ENCODE data around the gene SCLY. TPM values are rescaled to one million over a fixed set of nuclear protein-coding genes. Genes with fewer than 3 reads are reported as not detected.

The SCLY gene
- total and polyA plus RNA-seq, 2 donors (not counting 1 experiment from before 2014, with no cell fraction given): 5.3 to 16.5 TPM

GRCh38 chr2:238043851-238044250 is 16.9 kb upstream of the SCLY start:
- peaks cover 2% of the 10 kb centered on the region for H3K4me1 ChIP-seq (ENCODE audit: control insufficient read depth, extremely low read depth, insufficient read depth, low read length)

GRCh38 chr2:238045575-238045974 is 15.2 kb upstream of the SCLY start:
- H3K36me3 ChIP-seq (ENCODE audit: control insufficient read depth, insufficient read depth, low read length): peaks cover 5% of the 10 kb centered on the region
- H4K20me1 ChIP-seq (ENCODE audit: control insufficient read depth, extremely low read depth, insufficient read depth, low read length): no peaks in the 10 kb centered on the region
- H3K9me3 ChIP-seq (ENCODE audit: control insufficient read depth, insufficient read depth, low read depth, low read length): no peaks in the 10 kb centered on the region
- TF ChIP-seq EZH2 (IDR thresholded peaks at IDR 0.05; ENCODE audit: low read length, missing control alignments): no peak
- H3K27ac ChIP-seq (ENCODE audit: insufficient read depth, low read length): no peak overlapping the region
- peaks cover 2% of the 10 kb centered on the region for H3K4me1 ChIP-seq (ENCODE audit: control insufficient read depth, extremely low read depth, insufficient read depth, low read length)
- H3K79me2 ChIP-seq (ENCODE audit: control insufficient read depth, insufficient read depth, low read length): no peaks in the 10 kb centered on the region
- H3K4me3 ChIP-seq (replicated peaks in 1 of 4; ENCODE audit: control extremely low read depth in 1 of 4, insufficient read depth in 1 of 4, low read depth in 3 of 4, low read length in 4 of 4): no peak overlapping the region
- H3K9ac ChIP-seq (ENCODE audit: insufficient read depth, low read length): no peak overlapping the region
- H3K27me3 ChIP-seq (ENCODE audit: control insufficient read depth, insufficient read depth, low read length): no peaks in the 10 kb centered on the region
- no peak for DNase-seq (ENCODE audit: low read depth in 2 of 2)
- H2AFZ ChIP-seq (ENCODE audit: low read length): no peak overlapping the region
- no peak overlapping the region for H3K4me2 ChIP-seq (ENCODE audit: extremely low read depth, insufficient read depth, low read length)

More at GRCh38 chr2:238043851-238044250, 16.9 kb upstream of the SCLY start:
- Histone ChIP-seq H3K79me2 (ENCODE audit: control insufficient read depth, insufficient read depth, low read length) (no peaks in the 10 kb centered on the region), H3K9ac (ENCODE audit: insufficient read depth, low read length) (no peak overlapping the region), H3K27me3 (ENCODE audit: control insufficient read depth, insufficient read depth, low read length) (no peaks in the 10 kb centered on the region), H3K9me3 (ENCODE audit: control insufficient read depth, insufficient read depth, low read depth, low read length) (no peaks in the 10 kb centered on the region), H3K4me3 (replicated peaks in 1 of 4; ENCODE audit: control extremely low read depth in 1 of 4, insufficient read depth in 1 of 4, low read depth in 3 of 4, low read length in 4 of 4) (no peak overlapping the region), H4K20me1 (ENCODE audit: control insufficient read depth, extremely low read depth, insufficient read depth, low read length) (no peaks in the 10 kb centered on the region), H2AFZ (ENCODE audit: low read length) (no peak overlapping the region), H3K4me2 (ENCODE audit: extremely low read depth, insufficient read depth, low read length) (no peak overlapping the region), H3K27ac (ENCODE audit: insufficient read depth, low read length) (no peak overlapping the region), H3K36me3 (ENCODE audit: control insufficient read depth, insufficient read depth, low read length) (peaks cover 11% of the 10 kb centered on the region)
- no peak for DNase-seq (ENCODE audit: low read depth in 2 of 2)
- TF ChIP-seq EZH2 (IDR thresholded peaks at IDR 0.05; ENCODE audit: low read length, missing control alignments): no peak
- TF ChIP-seq, protein P1, sequence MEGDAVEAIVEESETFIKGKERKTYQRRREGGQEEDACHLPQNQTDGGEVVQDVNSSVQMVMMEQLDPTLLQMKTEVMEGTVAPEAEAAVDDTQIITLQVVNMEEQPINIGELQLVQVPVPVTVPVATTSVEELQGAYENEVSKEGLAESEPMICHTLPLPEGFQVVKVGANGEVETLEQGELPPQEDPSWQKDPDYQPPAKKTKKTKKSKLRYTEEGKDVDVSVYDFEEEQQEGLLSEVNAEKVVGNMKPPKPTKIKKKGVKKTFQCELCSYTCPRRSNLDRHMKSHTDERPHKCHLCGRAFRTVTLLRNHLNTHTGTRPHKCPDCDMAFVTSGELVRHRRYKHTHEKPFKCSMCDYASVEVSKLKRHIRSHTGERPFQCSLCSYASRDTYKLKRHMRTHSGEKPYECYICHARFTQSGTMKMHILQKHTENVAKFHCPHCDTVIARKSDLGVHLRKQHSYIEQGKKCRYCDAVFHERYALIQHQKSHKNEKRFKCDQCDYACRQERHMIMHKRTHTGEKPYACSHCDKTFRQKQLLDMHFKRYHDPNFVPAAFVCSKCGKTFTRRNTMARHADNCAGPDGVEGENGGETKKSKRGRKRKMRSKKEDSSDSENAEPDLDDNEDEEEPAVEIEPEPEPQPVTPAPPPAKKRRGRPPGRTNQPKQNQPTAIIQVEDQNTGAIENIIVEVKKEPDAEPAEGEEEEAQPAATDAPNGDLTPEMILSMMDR (conservative IDR thresholded peaks at IDR 0.05 in 1 of 2, IDR thresholded peaks at IDR 0.05 in 1 of 2; ENCODE audit: low read depth in 1 of 2, low read length in 2 of 2): no peak

DNA sequence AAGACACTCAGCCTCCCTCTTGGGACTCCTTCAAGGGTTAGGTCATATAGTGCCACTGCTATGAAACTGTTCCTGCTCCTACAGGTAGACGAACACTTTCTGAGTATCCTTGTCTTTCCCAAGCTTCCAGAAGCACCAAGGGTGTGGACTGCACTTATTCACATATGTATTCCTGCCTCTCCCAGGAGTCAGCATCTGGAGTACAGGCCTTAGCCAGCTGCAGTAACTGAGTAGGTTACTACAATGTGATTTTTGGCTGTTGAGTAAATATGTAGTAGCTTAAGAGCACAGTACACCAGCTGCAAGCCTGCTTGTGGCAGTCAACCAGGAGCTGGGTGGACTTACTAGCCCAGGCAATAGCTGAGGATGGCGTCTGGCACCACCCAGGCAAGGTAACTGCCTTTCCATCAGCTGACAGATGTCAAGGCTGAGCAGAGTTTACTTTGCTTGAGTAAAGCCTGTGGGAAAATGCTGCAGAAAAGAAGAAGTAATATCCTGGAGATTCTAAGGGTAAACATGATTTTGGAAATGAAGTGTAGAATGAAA is 14.0 kb upstream of the SCLY start:
- Histone ChIP-seq H3K79me2 (ENCODE audit: control insufficient read depth, insufficient read depth, low read length) (no peaks in the 10 kb centered on the region), H3K9me3 (ENCODE audit: control insufficient read depth, insufficient read depth, low read depth, low read length) (no peaks in the 10 kb centered on the region)

More for the DNA sequence above, 14.0 kb upstream of the SCLY start:
- H2AFZ ChIP-seq (ENCODE audit: low read length): no peak overlapping the region
- no peak overlapping the region for H3K4me3 ChIP-seq (replicated peaks in 1 of 4; ENCODE audit: control extremely low read depth in 1 of 4, insufficient read depth in 1 of 4, low read depth in 3 of 4, low read length in 4 of 4)
- no peak overlapping the region for H3K27ac ChIP-seq (ENCODE audit: insufficient read depth, low read length)
- no peak for TF ChIP-seq EZH2 (IDR thresholded peaks at IDR 0.05; ENCODE audit: low read length, missing control alignments)
- TF ChIP-seq, protein P1 (conservative IDR thresholded peaks at IDR 0.05 in 1 of 2, IDR thresholded peaks at IDR 0.05 in 1 of 2; ENCODE audit: low read depth in 1 of 2, low read length in 2 of 2): no peak
- no peak overlapping the region for H3K4me2 ChIP-seq (ENCODE audit: extremely low read depth, insufficient read depth, low read length)
- no peaks in the 10 kb centered on the region for H3K27me3 ChIP-seq (ENCODE audit: control insufficient read depth, insufficient read depth, low read length)
- peaks cover 5% of the 10 kb centered on the region for H3K36me3 ChIP-seq (ENCODE audit: control insufficient read depth, insufficient read depth, low read length)
- no peaks in the 10 kb centered on the region for H4K20me1 ChIP-seq (ENCODE audit: control insufficient read depth, extremely low read depth, insufficient read depth, low read length)
- H3K4me1 ChIP-seq (ENCODE audit: control insufficient read depth, extremely low read depth, insufficient read depth, low read length): peaks cover 2% of the 10 kb centered on the region
- DNase-seq (ENCODE audit: low read depth in 2 of 2): no peak
- H3K9ac ChIP-seq (ENCODE audit: insufficient read depth, low read length): no peak overlapping the region
